NCI-H226 (cell line): Measurements from ENCODE around the gene NSMCE3.
"Not testable (repeated sequence)": the region's sequence is repeated elsewhere in the genome, so short reads cannot be mapped to it uniquely, and the experiment has no call there.

Experiments
- DNase-seq: peaks from one replicate; pipeline ENCODE4 v3.0.0-alpha.2; 2015

The NSMCE3 gene

GRCh38 chr15:29268706-29269484 is 727 bp downstream of the NSMCE3 start:
- DNase-seq = no peak

- no peak for DNase-seq
These were observed 3.5 kb downstream of the NSMCE3 start for GRCh38 chr15:29266052-29266582.

- no peak for DNase-seq
These were observed 6.3 kb downstream of the NSMCE3 start for GRCh38 chr15:29263289-29263688.

- DNase-seq = no peak
These were observed 6.9 kb downstream of the NSMCE3 start for GRCh38 chr15:29262738-29263137.

- no peak for DNase-seq
These were observed 8.7 kb downstream of the NSMCE3 start for GRCh38 chr15:29260896-29261295.

GRCh38 chr15:29259233-29259632 is 10.4 kb downstream of the NSMCE3 start:
- no peak for DNase-seq

GRCh38 chr15:29252234-29252633 is 17.4 kb downstream of the NSMCE3 start:
- no peak for DNase-seq

- no peak for DNase-seq
These were observed 25.1 kb downstream of the NSMCE3 start for GRCh38 chr15:29244544-29244943.

- DNase-seq = no peak
These were observed 25.5 kb downstream of the NSMCE3 start for GRCh38 chr15:29244123-29244522.

GRCh38 chr15:29242456-29243242 is 27.0 kb downstream of the NSMCE3 start:
- DNase-seq = no peak

- no peak for DNase-seq
These were observed 28.4 kb downstream of the NSMCE3 start for GRCh38 chr15:29241207-29241606.

- no peak for DNase-seq
These were observed 30.2 kb downstream of the NSMCE3 start for GRCh38 chr15:29239395-29239794.

- no peak for DNase-seq
These were observed 36.1 kb downstream of the NSMCE3 start for GRCh38 chr15:29233566-29233965.

- no peak for DNase-seq
These were observed 43.0 kb downstream of the NSMCE3 start for GRCh38 chr15:29226436-29227208.

GRCh38 chr15:29225534-29226234 is 43.9 kb downstream of the NSMCE3 start:
- DNase-seq = no peak

GRCh38 chr15:29224987-29225363 is 44.6 kb downstream of the NSMCE3 start:
- DNase-seq = not testable (repeated sequence)

GRCh38 chr15:29224235-29224986 is 45.2 kb downstream of the NSMCE3 start:
- DNase-seq = not testable (repeated sequence)

- no peak for DNase-seq
These were observed 46.0 kb downstream of the NSMCE3 start for GRCh38 chr15:29223640-29224039.

- no peak for DNase-seq
These were observed 47.3 kb downstream of the NSMCE3 start for GRCh38 chr15:29222129-29222853.

GRCh38 chr15:29220852-29221251 is 48.8 kb downstream of the NSMCE3 start:
- DNase-seq = no peak

- no peak for DNase-seq
These were observed 52.7 kb downstream of the NSMCE3 start for GRCh38 chr15:29216955-29217354.
